Measurements from ENCODE around the gene CLCN2.

DNA sequence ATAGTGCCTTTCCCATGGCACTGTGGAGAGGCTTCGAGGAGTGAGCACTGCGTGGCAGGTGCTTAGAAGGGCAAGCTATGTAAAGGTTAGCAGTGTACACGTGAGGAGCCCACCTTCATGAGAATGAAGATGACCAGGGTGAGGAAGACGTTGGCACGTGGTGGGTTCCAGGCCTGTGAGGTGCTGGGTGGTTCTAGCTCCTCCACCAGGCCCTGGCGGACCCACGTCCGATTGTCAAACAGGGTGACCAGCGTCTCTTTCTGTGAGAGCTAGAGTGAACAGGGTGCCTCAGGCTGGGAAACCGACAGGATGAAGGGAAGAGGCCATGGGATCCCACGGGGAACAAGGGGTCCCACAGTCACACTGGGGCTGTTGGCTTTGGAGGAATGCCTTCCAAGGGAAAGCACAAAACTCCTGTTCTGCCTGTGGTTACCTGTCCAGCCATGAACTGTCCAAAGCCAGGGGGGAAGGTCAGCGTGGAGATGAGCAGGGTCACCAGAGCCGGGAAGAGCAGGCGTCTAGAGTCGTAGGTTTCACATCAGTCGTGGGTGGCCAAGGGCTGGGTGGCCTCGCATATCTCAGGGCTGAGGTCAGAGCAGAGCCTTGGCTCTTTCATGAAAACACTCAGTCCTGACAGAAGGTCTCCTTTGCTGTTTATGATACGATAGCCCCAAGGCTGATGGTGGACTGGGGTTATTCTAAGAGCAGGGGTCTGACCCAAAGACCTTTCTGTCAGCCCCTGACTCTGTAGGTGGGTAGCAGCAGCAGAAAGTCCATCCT is 6.0 kb downstream of the CLCN2 start:
- TF ChIP-seq, protein P1, sequence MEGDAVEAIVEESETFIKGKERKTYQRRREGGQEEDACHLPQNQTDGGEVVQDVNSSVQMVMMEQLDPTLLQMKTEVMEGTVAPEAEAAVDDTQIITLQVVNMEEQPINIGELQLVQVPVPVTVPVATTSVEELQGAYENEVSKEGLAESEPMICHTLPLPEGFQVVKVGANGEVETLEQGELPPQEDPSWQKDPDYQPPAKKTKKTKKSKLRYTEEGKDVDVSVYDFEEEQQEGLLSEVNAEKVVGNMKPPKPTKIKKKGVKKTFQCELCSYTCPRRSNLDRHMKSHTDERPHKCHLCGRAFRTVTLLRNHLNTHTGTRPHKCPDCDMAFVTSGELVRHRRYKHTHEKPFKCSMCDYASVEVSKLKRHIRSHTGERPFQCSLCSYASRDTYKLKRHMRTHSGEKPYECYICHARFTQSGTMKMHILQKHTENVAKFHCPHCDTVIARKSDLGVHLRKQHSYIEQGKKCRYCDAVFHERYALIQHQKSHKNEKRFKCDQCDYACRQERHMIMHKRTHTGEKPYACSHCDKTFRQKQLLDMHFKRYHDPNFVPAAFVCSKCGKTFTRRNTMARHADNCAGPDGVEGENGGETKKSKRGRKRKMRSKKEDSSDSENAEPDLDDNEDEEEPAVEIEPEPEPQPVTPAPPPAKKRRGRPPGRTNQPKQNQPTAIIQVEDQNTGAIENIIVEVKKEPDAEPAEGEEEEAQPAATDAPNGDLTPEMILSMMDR (IDR thresholded peaks at IDR 0.05; ENCODE audit: low read length): no peak
- TF ChIP-seq EZH2 (IDR thresholded peaks at IDR 0.05; ENCODE audit: borderline replicate concordance, low read length): no peak

Measured in OCI-LY1 (cell line).